HG03439 (cell line): ENCODE measurements around the gene ROCK2.
"Not testable (repeated sequence)": the region's sequence is repeated elsewhere in the genome, so short reads cannot be mapped to it uniquely, and the experiment has no call there.

Experiments used
- ATAC-seq: cut with Tn5 transposase; IDR thresholded peaks from one replicate; pipeline ENCODE4 v1.9.1; 2021; ENCODE audit warnings: mild to moderate bottlenecking, moderate library complexity; ENCODE audit not compliant: unreplicated experiment

Gene ROCK2

GRCh38 chr2:11342551-11343367 is 1.7 kb downstream of the ROCK2 start:
- no peak for ATAC-seq

GRCh38 chr2:11340717-11341116 is 3.7 kb downstream of the ROCK2 start:
- ATAC-seq, result no peak

GRCh38 chr2:11339508-11340083 is 4.8 kb downstream of the ROCK2 start:
- ATAC-seq, result no peak

- no peak for ATAC-seq
Measured at GRCh38 chr2:11338580-11338979, 5.9 kb downstream of the ROCK2 start.

- ATAC-seq, result no peak
Measured at GRCh38 chr2:11337909-11338308, 6.5 kb downstream of the ROCK2 start.

- ATAC-seq, result no peak
Measured at GRCh38 chr2:11336189-11336588, 8.2 kb downstream of the ROCK2 start.

- ATAC-seq, result no peak
Measured at GRCh38 chr2:11333427-11334183, 10.8 kb downstream of the ROCK2 start.

GRCh38 chr2:11332596-11332995 is 11.8 kb downstream of the ROCK2 start:
- no peak for ATAC-seq

GRCh38 chr2:11330457-11331142 is 13.8 kb downstream of the ROCK2 start:
- ATAC-seq, result no peak

- ATAC-seq, result no peak
Measured at GRCh38 chr2:11329776-11330175, 14.7 kb downstream of the ROCK2 start.

- ATAC-seq, result not testable (repeated sequence)
Measured at GRCh38 chr2:11328522-11328921, 15.9 kb downstream of the ROCK2 start.

GRCh38 chr2:11327871-11328270 is 16.6 kb downstream of the ROCK2 start:
- no peak for ATAC-seq

GRCh38 chr2:11326677-11327211 is 17.7 kb downstream of the ROCK2 start:
- ATAC-seq, result no peak

GRCh38 chr2:11325961-11326676 is 18.3 kb downstream of the ROCK2 start:
- ATAC-seq, result no peak

GRCh38 chr2:11321847-11322246 is 22.6 kb downstream of the ROCK2 start:
- no peak for ATAC-seq

- no peak for ATAC-seq
Measured at GRCh38 chr2:11320698-11321492, 23.5 kb downstream of the ROCK2 start.

- no peak for ATAC-seq
Measured at GRCh38 chr2:11319939-11320338, 24.5 kb downstream of the ROCK2 start.

- no peak for ATAC-seq
Measured at GRCh38 chr2:11315074-11315705, 29.2 kb downstream of the ROCK2 start.

- ATAC-seq, result no peak
Measured at GRCh38 chr2:11314487-11314886, 29.9 kb downstream of the ROCK2 start.
